Ovary (tissue), 9 donors: ENCODE results near the gene ZNF677. TPM values are rescaled to one million over a fixed set of nuclear protein-coding genes. Genes with fewer than 3 reads are reported as not detected.
"Not testable (repeated sequence)": the region's sequence is repeated elsewhere in the genome, so short reads cannot be mapped to it uniquely, and the experiment has no call there.

Source experiments
- DNase-seq, 5 donors: peaks; one replicate each; pipeline ENCODE4 v3.0.0-alpha.2; 2019 to 2020
- H3K27ac ChIP-seq, 2 donors: fragments of 200-600 bp; one replicate each; pipeline versions ENCODE4 v1.5.1 to v1.8.0; 2019 to 2022
- H3K27me3 ChIP-seq: fragments of 200-600 bp; one replicate; pipeline ENCODE4 v1.8.0; 2022
- H3K36me3 ChIP-seq: fragments of 200-600 bp; sonication (generic); one replicate; pipeline ENCODE4 v1.5.1; 2019
- H3K4me1 ChIP-seq: one replicate; pipeline ENCODE4 v1.8.1; 2013; ENCODE audit warnings: mild to moderate bottlenecking, moderate library complexity; ENCODE audit not compliant: insufficient read depth
- H3K4me3 ChIP-seq: fragments of 200-600 bp; sonication (generic); one replicate; pipeline ENCODE4 v1.5.1; 2017
- H3K9me3 ChIP-seq, 2 donors: fragments of 200-600 bp in 1 of 2; sonication (generic) in 1 of 2; one replicate each; pipeline versions ENCODE4 v1.5.1 to v1.8.1; 2013 to 2019; ENCODE audit warnings: mild to moderate bottlenecking in 1 of 2, moderate library complexity in 1 of 2
- EP300 ChIP-seq: sonication (generic); formaldehyde crosslinking; IDR thresholded peaks from one replicate; pipeline ENCODE4 v1.6.1; 2017; ENCODE audit warnings: antibody characterized with exemption
- POLR2A ChIP-seq: fragments of 450-650 bp; IDR thresholded peaks from one replicate; pipeline ENCODE4 v1.6.1; 2017; ENCODE audit warnings: antibody characterized with exemption, mild to moderate bottlenecking, moderate library complexity
- WGBS, 3 donors: extraction: QIAGEN DNeasy Blood & Tissue Kit in 1 of 3; methylation state at CpG; one replicate each; pipeline versions ENCODE4 v1.1.5 to v1.1.7; 2013 to 2017; 5-methylcytosine and 5-hydroxymethylcytosine counted together
- intact Hi-C, 4 donors: fragments of 100-400 bp; cut with DNase I; formaldehyde crosslinking; loops; one replicate each; pipeline versions ENCODE4 v1.11.0 to v1.15.1; 2022 to 2023
- polyA plus RNA-seq, 2 donors: library from polyadenylated mRNA; stranded (reverse); fragments of 200-250 nt in 1 of 2; fragments of 350-450 nt in 1 of 2; fragmentation: Illumina TruSeq in 1 of 2; extraction: RNeasy Lipid Tissue Mini Kit (QIAGEN cat#74804) in 1 of 2; gene quantifications; one replicate each; pipeline ENCODE4 v1.2.3, GENCODE V29; 2013 to 2014
- total RNA-seq, 7 donors: library from RNA; depleted of rRNA in 2 of 7; stranded (reverse); fragments of >200 nt in 2 of 7; fragmentation: NEBNext Ultra II Directional in 3 of 7; extraction: Animal tissue kit (Norgen Biotek cat#: 25700) in 3 of 7; gene quantifications; one replicate each; pipeline versions ENCODE4 v1.1.0 to v1.2.4, GENCODE V29; 2016 to 2023
- TF ChIP-seq, protein P1 (sequence below), 3 donors: fragments of 450-650 bp in 2 of 3; fragments of 200-600 bp in 1 of 3; IDR thresholded peaks; one replicate each; pipeline versions ENCODE4 v1.5.1 to v1.8.0; 2016 to 2022; ENCODE audit warnings: antibody characterized with exemption in 3 of 3, mild to moderate bottlenecking in 1 of 3
- donor health status: DM: no; HTN: no; CAD: no; lungs with moderate emphysema.
- donor health status: DM: no; HTN: no; CAD: no.
- donor health status: Bipolar disorder and iron deficiency.
- donor health status: DM: yes; HTN: yes; CAD: no.
- donor health status: DM: no; HTN: no; CAD: no.
- donor health status: DM: yes; HTN: yes; CAD: no.

Gene ZNF677
- total and polyA plus RNA-seq, 9 donors = 19.1 to 31.3 (median 28.1) TPM

DNA sequence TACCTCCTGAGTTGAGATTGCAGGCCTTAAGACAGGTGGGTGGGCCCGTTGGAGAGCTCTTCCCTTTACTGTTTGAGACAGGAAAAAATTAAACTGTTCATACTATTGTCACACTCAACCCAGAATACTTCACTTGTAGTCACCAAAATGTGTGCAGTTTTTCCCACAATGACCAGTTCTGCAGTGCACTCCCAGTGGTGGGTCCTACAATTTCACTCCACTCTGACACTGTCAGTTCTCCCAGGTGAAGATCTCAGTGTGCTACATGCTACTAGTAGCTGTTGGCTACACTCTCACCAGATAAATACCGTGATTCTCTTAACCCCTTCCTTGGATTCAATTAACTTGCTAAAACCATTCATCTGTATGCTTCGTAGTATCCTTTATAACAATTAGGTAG lies 64.4 kb downstream of the ZNF677 start:
- H3K9me3 ChIP-seq = no peaks in the 10 kb centered on the region
- H3K27ac ChIP-seq = no peak overlapping the region
- H3K4me3 ChIP-seq = no peak overlapping the region
- intact Hi-C loops = loop anchor here in 2 of 4 donors (5.0 to 10.0 kb wide), 3 partner anchors 198 to 325 kb away; partner anchors contain the start of gene ZNF765 (in 1 of the 2)
- TF ChIP-seq POLR2A (no peak), EP300 (no peak)
- TF ChIP-seq, protein P1, sequence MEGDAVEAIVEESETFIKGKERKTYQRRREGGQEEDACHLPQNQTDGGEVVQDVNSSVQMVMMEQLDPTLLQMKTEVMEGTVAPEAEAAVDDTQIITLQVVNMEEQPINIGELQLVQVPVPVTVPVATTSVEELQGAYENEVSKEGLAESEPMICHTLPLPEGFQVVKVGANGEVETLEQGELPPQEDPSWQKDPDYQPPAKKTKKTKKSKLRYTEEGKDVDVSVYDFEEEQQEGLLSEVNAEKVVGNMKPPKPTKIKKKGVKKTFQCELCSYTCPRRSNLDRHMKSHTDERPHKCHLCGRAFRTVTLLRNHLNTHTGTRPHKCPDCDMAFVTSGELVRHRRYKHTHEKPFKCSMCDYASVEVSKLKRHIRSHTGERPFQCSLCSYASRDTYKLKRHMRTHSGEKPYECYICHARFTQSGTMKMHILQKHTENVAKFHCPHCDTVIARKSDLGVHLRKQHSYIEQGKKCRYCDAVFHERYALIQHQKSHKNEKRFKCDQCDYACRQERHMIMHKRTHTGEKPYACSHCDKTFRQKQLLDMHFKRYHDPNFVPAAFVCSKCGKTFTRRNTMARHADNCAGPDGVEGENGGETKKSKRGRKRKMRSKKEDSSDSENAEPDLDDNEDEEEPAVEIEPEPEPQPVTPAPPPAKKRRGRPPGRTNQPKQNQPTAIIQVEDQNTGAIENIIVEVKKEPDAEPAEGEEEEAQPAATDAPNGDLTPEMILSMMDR (IDR thresholded peaks at IDR 0.05) = no peak
- 55 to 80% (median 79%) methylated on average over 3 of the region's 3 CpGs for WGBS, 3 donors
- DNase-seq = no peak
- H3K36me3 ChIP-seq = no peaks in the 10 kb centered on the region
- H3K27me3 ChIP-seq = no peaks in the 10 kb centered on the region
- peaks cover 2% of the 10 kb centered on the region for H3K4me1 ChIP-seq

DNA sequence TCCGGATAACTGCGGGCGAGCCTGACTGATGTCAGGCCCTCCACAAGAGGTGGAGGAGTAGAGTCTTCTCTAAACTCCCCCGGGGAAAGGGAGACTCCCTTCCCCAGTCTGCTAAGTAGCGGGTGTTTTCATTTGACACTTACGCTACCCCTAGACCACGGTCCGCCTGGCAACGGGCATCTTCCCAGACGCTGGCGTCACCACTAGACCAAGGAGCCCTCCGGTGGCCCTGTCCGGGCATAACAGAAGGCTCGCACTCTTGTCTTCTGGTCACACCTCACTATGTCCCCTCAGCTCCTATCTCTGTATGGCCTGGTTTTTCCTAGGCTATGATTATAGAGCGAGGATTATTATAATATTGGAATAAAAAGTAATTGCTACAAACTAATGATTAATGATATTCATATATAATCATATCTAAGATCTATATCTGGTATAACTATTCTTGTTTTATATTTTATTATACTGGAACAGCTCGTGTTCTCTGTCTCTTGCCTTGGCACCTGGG lies 64.9 kb downstream of the ZNF677 start:
- H3K4me3 ChIP-seq, H3K4me1 ChIP-seq, H3K27ac ChIP-seq, H3K36me3 ChIP-seq, H3K9me3 ChIP-seq, H3K27me3 ChIP-seq, DNase-seq: not testable (repeated sequence)
- intact Hi-C loops = loop anchor here in 2 of 4 donors (5.0 to 10.0 kb wide), 3 partner anchors 197 to 325 kb away; partner anchors contain the start of gene ZNF765 (in 1 of the 2)
- WGBS, 3 donors = 65 to 78% (median 73%) methylated on average over 12 to 13 of the region's 16 CpGs

Other genes with a start within 250 kb of the ZNF677 start
- gene ERVV-1, start 241.0 kb downstream of the ZNF677 start, total RNA-seq = not detected
- not detected for gene ERVV-1, start 241.0 kb downstream of the ZNF677 start, polyA plus RNA-seq
- gene ERVV-2, start 210.1 kb downstream of the ZNF677 start, total RNA-seq = not detected
- not detected for gene ERVV-2, start 210.1 kb downstream of the ZNF677 start, polyA plus RNA-seq
- 10 to 100 TPM; 34.3 to 53.2 (median 37.6) TPM for gene ZNF160, start 151.5 kb downstream of the ZNF677 start, total RNA-seq
- 10 to 100 TPM; 21.7 to 21.9 TPM for gene ZNF160, start 151.5 kb downstream of the ZNF677 start, polyA plus RNA-seq
- gene ZNF415, start 122.0 kb downstream of the ZNF677 start, total RNA-seq = 10 to 100 TPM in 6 of 7 donors, 1 to 10 TPM in 1; 7.0 to 18.6 (median 12.4) TPM
- 10 to 100 TPM in 1 of 2 donors, 1 to 10 TPM in 1; 9.1 to 12.0 TPM for gene ZNF415, start 122.0 kb downstream of the ZNF677 start, polyA plus RNA-seq
- gene ZNF347, start 95.8 kb downstream of the ZNF677 start, total RNA-seq = 10 to 100 TPM; 10.6 to 20.5 (median 15.6) TPM
- 1 to 10 TPM; 4.4 to 9.5 TPM for gene ZNF347, start 95.8 kb downstream of the ZNF677 start, polyA plus RNA-seq
- gene ZNF665, start 61.5 kb downstream of the ZNF677 start, total RNA-seq = 10 to 100 TPM in 3 of 7 donors, 1 to 10 TPM in 4; 3.9 to 13.0 (median 8.8) TPM
- 10 to 100 TPM in 1 of 2 donors, 1 to 10 TPM in 1; 9.2 to 10.2 TPM for gene ZNF665, start 61.5 kb downstream of the ZNF677 start, polyA plus RNA-seq
- gene VN1R2, start 3.4 kb upstream of the ZNF677 start, total RNA-seq = under 1 TPM in 1 of 7 donors, not detected in 6; 0.25 TPM
- gene VN1R2, start 3.4 kb upstream of the ZNF677 start, polyA plus RNA-seq = not detected
- not detected for gene VN1R4, start 12.8 kb upstream of the ZNF677 start, total RNA-seq
- not detected for gene VN1R4, start 12.8 kb upstream of the ZNF677 start, polyA plus RNA-seq
- 1 to 10 TPM; 3.1 to 8.2 (median 7.3) TPM for gene ZNF845, start 78.9 kb upstream of the ZNF677 start, total RNA-seq
- gene ZNF845, start 78.9 kb upstream of the ZNF677 start, polyA plus RNA-seq = 1 to 10 TPM; 3.3 to 3.8 TPM
- gene ZNF525, start 110.8 kb upstream of the ZNF677 start, total RNA-seq = 10 to 100 TPM in 6 of 7 donors, 1 to 10 TPM in 1; 4.0 to 25.7 (median 18.8) TPM
- 1 to 10 TPM; 6.2 to 8.1 TPM for gene ZNF525, start 110.8 kb upstream of the ZNF677 start, polyA plus RNA-seq
- 10 to 100 TPM in 6 of 7 donors, 1 to 10 TPM in 1; 9.2 to 27.9 (median 21.8) TPM for gene ZNF765, start 140.3 kb upstream of the ZNF677 start, total RNA-seq
- 1 to 10 TPM; 6.8 to 9.8 TPM for gene ZNF765, start 140.3 kb upstream of the ZNF677 start, polyA plus RNA-seq
- 10 to 100 TPM in 5 of 7 donors, 1 to 10 TPM in 2; 8.5 to 19.5 (median 10.3) TPM for gene ZNF761, start 177.1 kb upstream of the ZNF677 start, total RNA-seq
- gene ZNF761, start 177.1 kb upstream of the ZNF677 start, polyA plus RNA-seq = 1 to 10 TPM; 6.7 to 7.8 TPM
- 1 to 10 TPM; 2.0 to 6.0 (median 3.2) TPM for gene ZNF813, start 212.9 kb upstream of the ZNF677 start, total RNA-seq
- gene ZNF813, start 212.9 kb upstream of the ZNF677 start, polyA plus RNA-seq = 1 to 10 TPM; 1.9 to 2.1 TPM